Non-pigmented ciliary epithelial cell (primary cell): Measurements from ENCODE around the gene LUZP1.
"Not testable (repeated sequence)": the region's sequence is repeated elsewhere in the genome, so short reads cannot be mapped to it uniquely, and the experiment has no call there.

ENCODE experiments used
- DNase-seq: peaks from one replicate; pipeline ENCODE4 v3.0.0-alpha.2; 2010; ENCODE audit warnings: low read depth

The LUZP1 gene

DNA sequence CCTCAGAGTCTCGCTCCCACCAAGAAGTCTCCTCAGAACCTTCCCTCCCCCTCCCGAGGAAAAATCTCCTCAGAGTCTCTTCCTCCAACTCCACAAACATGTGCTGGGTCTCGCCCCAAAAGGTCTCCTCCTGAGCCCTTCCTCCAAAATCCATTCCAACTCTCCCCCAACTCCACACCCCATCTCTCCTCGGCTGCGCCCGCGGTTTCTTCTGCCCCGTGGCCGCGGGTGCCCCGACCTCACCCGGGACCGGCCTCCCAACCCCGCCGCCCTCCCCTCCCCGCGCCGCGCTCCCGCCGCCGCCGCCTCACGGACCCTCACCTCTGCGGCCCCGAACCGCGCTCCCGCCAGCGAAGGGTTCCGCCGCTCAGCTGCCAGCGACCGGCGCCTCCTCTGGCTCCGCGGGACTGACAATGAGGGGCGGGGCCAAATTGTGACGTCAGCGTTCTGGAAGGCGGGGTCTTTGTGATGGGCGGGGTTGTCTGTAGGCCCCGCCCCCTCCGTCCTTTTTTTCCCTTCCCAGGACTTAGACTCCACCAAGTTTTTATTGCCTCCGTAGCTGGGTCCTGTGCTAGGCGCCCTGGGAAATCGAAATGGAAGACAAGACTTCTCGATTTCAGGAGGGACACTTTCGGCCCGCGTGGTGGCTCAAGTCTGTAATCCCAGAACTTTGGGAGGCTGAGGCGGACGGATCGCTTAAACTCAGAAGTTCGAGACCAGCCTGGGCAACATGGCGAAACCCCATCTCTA lies at the start of gene LUZP1:
TSS of gene LUZP1 (minus strand) at position 412 of the 750 bp plus-strand sequence.
- DNase-seq: no peak

- no peak for DNase-seq
Measured at GRCh38 chr1:23217421-23218115, 48.9 kb upstream of the LUZP1 start, which contains the start of gene HTR1D. TSS of gene HTR1D (minus strand) at chr1:23217502. CDS start at chr1:23194219, 23,283 bp downstream.

DNA sequence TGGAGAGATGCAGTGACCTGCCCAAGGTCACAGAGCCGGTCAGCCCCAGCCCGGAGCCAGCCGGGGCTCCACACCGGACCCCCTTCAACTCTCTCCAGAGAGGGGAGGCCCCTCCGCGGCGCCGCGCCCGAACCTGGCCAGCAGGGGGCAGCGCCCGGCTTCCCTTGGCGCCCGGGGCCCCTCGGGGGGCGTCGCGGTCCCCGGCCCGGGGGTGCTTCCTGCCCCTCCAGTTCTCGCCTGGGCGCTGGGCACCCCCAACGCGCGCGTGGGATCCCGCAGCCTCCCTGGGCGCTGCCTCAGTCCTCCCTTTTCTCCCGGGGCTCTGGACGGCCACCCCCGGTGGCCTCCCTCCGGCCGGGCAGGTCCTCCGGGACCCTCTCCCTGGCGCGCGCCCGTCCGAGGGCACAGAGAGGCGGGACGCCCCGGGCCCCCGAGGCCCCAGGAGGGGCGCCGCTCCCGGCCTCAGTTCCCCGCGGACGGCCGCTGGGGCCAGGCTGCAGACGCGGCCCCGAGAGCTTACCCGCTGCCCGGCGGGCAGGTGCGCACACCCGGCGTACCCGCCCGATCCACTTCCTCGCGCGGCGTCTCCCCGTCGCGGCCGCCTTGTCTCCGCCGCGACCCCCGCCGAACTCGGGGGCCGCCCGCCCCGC lies 48.2 kb upstream of the LUZP1 start:
- no peak for DNase-seq

- DNase-seq: no peak
Measured at GRCh38 chr1:23215751-23216449, 47.2 kb upstream of the LUZP1 start.

DNA sequence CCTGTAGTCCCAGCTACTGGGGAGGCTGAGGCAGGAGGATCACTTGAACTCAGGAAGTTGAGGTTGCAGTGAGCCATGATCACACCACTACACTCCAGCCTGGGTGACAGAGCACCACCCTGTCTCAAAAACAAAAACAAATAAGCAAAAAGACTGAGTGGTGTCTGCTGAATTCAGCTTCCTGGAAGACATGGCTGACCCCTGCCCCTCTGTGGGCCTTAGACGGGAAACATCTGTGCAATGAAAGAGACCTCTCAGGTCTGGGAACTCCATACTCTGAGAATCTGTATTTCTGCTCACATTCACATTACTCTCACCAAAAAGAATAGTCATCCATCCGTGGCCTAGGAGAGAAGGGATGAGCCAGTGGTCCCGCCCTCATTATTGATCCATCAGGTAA lies 46.6 kb upstream of the LUZP1 start:
- no peak for DNase-seq

DNA sequence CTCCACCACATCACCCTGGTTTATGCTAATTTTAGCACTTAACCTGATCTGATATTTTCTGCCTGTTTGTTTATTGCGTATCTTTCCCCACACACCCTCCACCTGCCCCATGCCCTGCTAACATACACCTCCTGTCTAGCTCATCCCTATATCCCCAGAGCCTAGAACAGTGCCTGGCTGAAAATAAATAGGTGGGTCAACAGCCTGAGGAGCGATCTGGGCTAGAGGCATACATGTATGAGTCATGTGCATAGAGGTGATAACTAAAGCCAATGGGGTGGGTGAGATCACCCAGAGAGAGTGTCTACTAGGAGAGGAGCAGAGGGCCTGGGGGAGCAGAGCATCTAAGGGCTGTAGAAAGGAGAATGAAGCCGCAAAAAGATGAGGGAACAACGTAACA lies 46.0 kb upstream of the LUZP1 start:
- no peak for DNase-seq

GRCh38 chr1:23211955-23212354 lies 43.3 kb upstream of the LUZP1 start:
- no peak for DNase-seq

DNA sequence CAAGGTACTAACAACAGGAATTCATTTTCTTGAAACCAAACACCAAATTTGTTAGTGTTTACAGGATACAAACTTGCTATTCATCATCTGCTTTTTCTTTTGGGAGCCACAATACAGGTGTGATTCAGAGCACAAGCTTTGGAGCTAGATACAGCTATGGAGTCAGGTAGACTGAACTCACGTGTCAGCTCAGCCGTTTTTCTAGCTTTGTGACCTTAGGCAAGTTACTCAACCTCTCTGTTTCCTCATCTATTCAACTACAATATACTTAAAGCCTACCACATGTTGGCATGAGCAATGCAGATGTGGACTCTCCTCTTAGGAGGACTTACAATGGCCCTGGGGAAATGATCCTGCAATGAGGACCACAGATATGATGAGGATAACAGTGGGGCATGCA lies 42.3 kb upstream of the LUZP1 start:
- DNase-seq: no peak

- no peak for DNase-seq
Measured at GRCh38 chr1:23210351-23210785, 41.7 kb upstream of the LUZP1 start.

GRCh38 chr1:23209770-23210169 lies 41.1 kb upstream of the LUZP1 start:
- DNase-seq: no peak

DNA sequence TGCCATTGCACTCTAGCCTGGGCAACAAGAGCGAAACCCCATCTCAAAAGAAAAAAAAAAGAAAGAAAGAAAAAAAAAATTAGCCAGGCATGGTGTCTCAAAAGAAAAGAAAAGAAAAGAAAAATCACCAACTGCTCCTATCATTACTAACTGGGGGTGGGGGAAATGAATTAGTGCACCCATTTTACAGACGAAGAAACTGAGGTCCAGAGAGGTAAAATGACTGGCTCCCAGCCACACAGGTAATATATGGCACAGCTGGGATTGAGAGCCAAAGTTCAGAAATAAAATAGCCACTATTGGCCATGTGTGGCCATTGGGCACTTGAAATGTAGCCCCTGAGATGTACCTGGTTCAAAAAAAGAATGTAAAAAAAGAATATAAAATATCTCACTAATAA lies 39.9 kb upstream of the LUZP1 start:
- no peak for DNase-seq

GRCh38 chr1:23207733-23208132 lies 39.1 kb upstream of the LUZP1 start:
- not testable (repeated sequence) for DNase-seq

DNA sequence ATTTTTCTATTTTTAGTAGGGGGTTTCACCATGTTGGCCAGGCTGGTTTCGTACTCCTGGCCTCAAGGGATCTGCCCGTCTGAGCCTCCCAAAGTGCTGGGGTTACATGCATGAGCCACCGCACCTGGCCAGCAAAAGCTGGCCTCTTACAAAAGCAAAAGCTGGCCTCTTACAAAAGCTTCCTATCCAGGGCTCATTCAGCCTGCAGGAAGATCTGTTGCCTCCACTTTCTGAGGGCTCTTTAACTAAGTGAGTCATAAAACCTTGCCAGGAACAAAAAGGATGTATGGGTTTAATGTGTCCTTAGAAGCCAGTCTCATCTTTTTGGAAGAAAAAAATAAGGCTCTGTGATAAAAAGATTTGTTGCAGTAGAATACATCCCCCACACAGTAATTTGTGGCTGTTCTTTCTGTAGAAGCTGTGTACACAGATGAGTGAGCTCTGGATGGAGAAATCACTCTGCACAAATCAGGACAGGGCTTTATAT lies 33.6 kb upstream of the LUZP1 start:
- DNase-seq: no peak

- no peak for DNase-seq
Measured at GRCh38 chr1:23200883-23201282, 32.2 kb upstream of the LUZP1 start.

- peak; percentile 89 for DNase-seq
Measured at GRCh38 chr1:23198373-23198772, 29.7 kb upstream of the LUZP1 start.

DNA sequence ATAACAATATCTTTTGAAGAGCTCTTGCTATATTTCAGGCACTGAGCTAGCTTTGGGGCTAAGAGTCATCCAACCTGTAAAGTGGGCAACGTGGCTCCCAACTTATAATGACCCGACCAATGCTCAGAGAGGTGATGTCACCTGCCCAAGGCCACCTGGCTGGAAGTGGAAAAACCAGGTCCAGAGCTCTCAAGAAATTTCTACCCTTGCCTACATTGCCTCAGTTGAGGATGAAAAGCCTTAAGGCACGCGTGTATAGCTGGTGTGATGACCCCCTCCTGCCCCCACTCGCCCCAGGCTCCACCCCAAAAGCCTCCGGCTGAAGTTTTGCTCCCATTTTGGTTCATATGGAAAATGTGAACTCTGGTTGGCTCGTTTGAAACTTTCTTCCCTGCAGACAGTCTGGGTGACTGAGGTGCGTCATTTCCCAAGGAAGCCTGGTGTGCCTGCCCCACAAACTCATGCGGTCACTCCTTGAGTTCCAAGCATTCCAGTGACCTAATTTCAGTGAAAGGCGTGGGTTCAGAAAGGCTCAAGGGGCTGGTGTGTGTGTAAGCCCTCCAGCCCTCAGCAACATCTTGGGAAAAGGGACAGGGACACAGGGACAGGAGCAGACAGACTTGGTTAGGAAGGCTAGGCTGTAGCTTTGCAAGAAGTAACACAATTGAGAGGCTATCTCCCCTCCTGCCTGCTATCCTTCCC lies 28.1 kb upstream of the LUZP1 start:
- DNase-seq: peak; percentile 100

- peak; percentile 98 for DNase-seq
Measured at GRCh38 chr1:23194119-23194984, 25.7 kb upstream of the LUZP1 start.

DNA sequence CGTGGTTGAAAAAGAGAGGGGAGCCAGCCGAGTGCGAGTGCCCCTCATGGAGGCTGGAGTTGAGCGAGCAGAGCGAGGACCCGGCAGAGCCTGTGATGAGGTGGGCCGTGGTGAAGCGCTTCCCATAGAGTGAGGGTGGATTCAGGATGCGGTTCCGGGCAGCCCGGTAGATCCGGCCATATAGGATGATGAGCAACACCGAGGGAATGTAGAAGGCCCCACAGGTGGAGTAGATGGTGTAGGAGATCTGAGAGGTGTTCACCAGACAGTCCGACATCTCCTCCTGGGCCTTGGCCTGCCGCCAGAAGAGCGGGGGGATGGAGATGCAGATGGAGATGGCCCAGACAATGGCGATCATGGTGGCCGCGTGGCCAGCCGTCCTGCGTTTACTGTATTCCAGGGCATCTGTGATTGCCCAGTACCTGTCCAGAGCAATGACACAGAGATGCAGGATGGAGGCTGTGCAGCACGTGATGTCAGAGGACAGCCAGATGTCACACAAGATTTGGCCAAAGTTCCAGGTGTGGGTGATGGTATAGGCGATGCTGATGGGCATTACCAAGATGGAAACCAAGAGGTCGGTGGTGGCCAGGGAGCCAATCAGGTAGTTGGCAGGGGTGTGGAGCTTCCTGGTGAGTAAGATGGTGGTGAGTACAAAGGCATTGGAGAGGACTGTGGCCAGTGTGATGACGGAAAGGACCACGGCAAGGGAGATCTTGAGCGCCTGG lies 24.9 kb upstream of the LUZP1 start:
- no peak for DNase-seq

- no peak for DNase-seq
Measured at GRCh38 chr1:23191199-23191598, 22.5 kb upstream of the LUZP1 start.

GRCh38 chr1:23188936-23189452 lies 20.3 kb upstream of the LUZP1 start:
- DNase-seq: peak; percentile 96
